Smooth muscle cell of the brain vasculature (primary cell): ENCODE data around the gene ABLIM2.

Source experiments
- DNase-seq: peaks from one replicate; pipeline ENCODE4 v3.0.0-alpha.2; 2012; ENCODE audit warnings: low read depth, low spot score

Gene ABLIM2

DNA sequence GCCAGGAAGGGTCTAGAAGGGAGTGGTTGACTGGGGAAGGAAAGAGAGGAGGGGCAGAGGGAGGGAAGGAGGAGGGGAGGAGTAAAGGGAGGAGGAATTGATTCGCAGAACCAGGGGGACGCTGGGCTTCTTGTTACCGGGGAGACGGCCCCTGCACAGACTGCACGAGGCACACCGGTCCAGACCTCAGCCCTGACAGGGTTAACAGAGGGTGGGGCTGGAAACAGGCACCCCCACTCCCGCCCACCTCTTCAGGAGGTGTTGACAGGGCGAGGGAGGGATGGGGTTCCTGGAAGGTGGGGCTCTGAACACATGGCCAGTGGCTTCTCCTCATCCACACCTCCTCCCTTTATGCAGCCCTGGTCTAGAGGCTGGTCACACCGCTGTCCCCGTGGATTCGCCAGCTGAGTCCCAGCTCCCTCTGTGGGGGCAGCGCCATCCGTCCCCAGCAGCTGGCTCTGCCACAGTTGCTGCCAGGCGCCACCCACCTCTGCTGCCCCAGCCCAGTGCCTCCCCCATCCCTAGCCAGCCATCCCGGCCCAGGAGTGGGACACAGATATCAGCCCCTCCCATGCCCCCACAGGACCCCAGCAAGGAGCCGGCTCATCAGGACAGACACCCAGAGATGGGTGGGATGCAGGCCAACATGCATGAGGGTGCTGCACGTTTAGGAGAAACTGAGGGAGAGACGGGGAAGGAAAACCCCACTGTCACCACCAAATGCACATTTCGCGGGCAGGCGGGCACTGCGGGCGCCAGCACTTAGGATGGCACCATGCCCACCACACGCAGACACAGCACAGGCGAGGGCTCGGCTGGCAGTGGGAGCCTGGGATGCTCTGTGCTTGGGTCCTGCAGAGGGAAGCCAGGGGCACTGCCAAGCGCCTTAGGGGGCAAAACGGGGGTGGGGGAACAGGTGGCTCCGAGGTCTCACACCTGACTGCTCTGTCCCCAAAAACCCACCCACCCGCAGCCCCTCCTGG is 87.6 kb downstream of the ABLIM2 start:
- no peak for DNase-seq

DNA sequence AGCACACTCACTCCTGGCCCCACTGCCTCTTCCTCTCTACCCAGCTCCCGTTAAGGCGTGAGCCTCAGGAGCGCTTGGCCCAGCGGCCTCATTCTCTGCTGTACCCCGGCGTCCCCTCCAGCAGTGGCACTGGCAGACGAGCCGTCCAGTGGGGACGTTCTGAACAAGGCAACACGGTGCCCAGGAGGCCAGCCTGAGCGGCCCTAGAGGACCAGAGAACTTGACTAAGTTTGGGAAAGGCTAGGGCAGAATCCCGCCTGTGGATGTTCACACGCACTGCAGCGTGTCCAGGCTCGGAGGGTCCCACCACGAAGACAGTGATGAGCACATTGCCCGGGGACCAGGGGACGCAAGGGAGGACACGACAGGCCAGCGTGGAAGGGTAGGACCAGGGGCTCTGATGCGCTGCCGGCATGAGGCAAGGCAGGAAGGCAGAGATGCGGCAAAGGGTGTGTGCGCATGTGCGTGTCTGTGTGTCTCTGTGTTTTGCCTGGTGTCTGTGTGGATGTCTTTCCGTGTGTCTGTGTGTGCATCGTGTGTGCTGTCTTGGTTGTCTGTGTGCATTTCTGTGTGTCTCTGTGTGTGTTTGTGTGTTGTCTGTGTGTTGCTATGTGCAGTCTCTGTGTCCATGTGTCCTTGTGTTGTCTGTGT is 89.4 kb downstream of the ABLIM2 start:
- no peak for DNase-seq

DNA sequence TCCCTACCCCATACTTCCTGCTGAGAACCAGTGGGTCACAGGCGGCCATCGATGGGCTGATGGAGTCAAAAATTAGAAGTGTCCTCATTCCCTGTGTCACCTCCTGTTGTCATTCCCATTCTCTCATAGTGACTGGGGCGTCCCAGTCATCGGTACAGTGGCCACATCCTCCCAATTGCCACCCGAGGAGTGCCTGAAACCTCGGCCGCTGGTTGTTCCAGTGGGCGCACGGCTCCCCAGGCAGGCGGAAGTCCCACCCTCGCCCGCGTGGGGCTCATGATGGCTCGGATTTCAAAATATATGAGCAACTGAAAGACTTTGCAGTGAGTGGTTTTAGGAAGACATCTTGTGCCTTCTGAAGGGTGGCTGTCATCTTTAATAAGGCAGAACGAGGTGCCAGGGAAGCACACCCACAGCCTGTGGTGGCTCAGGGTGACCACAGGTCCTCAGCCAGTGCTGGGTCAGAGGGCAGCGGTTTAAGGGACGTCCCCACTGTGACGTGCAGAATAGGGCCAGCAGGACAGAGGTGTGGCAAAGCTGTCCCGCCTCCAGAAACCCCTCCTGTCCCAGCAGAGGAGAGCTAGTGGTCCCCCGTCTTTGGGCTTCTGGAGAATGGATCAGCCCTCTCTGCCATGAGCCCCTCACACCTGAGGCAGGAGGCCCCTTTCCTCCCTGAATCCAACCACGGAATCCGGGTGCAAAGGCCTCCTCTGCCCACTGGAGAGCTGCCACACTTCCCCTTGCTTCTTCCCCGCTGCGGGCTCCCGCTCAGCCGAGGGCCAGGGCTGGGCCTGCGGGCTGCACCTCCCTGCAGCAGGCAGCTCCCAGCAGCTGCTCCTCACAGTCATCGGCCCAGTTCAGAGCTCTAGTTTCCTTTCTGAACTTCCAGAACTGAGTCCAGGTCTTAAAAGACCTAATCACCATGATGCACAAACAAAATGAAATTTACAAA is 90.4 kb downstream of the ABLIM2 start:
- no peak for DNase-seq

DNA sequence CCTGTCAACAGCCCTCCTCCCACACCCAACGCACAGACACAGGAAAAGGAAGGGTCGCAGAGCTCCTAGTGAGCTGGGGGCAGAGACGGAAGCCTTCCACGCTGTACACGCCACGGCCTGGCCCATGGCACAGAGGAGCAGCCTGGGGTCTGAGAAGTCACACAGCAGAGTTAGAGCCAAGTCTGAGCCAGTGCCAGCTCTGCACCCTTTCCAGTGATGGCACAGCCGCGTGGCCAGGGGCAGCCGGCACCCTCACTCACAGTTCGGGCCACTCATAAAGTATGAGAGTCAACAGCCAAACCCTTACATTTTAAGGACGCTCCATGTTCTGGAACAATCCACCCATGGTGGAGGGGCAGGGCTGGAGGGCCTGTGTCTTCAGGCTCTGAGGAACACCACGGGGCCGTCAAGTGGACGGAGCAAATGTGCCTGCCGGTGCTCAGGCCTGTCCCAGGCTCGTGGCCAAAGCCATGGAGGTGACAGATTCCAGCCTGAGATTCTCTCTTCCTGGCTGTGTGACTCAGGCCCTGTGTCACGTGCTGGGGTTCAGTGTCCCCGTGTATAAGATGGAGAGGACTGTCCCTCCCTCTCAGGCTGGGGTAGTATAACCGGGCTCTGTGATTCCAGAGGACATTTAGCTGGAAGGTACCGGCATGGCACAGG is 91.2 kb downstream of the ABLIM2 start:
- DNase-seq, result no peak

DNA sequence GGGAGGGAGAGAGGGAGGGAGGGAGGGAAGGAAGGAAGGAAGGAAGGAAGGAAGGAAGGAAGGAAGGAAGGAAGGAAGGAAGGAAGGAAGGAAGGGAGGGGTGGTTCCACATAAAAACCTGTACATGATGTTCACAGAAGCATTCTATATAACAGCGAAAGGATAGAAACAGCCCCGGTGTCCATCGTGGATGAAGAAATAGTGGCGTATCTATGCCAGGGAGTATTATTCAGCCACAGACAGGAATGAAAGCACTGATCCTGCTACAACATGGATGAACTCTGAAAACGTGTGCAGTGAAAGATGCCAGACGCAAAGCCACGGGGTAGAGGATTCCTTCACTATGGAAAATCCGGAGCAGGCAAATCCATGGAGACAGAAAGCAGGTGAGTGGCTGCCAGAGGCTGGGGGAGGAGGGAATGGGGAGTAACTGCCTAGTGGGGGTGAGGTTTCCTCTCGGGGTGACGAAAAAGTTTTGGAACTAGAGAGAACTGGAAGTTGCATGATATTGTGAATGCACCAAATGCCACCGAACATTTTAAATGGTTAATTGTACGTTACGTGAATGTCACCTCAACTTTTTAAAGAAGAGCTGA is 92.2 kb downstream of the ABLIM2 start:
- no peak for DNase-seq

DNA sequence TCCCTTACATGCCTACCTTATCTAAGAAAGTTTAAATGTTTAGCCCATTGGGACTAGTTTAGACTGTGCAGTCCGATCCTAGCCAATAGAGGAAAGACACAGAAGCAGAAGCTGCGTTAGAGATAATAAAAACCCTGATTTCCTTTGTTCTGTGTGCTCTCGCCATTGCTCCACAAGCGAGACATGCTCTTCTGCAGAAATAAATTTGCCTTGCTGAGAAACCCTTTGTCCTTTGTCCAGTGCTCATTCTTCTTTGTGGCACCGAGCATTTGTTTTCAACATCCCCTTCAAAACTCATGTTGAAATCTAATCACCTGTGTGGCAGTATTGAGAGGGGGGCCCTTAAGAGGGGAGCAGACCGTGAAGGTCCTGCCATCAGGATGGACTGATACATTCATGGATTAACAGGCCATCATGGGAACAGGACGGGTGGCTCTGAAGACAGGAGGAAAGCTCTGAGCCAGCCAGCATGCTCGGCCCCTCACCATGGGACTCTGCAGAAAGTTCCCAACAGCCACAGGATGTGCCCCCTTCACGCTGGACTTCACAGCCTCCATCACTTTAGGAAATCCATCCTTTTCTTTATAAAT is 94.5 kb downstream of the ABLIM2 start:
- DNase-seq, result no peak

DNA sequence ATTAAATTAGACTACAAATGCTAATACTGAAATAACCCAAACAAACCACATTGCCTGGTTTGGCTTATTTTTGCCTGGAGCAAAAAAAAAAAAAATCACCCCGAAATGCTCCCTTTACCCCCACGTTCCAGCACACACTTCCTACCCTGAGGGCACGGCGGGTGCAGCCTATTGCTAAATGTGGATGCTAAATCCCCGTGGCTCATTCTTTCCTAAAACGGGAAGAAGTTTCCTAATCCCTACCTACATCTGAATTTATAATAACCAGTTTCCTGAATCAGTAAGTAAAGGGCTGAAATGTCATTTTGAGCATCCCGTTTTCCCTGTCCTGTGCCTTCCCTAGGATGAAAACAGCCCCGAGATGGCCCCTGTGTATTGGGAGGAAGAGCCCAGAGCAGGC is 97.0 kb downstream of the ABLIM2 start:
- DNase-seq, result no peak

DNA sequence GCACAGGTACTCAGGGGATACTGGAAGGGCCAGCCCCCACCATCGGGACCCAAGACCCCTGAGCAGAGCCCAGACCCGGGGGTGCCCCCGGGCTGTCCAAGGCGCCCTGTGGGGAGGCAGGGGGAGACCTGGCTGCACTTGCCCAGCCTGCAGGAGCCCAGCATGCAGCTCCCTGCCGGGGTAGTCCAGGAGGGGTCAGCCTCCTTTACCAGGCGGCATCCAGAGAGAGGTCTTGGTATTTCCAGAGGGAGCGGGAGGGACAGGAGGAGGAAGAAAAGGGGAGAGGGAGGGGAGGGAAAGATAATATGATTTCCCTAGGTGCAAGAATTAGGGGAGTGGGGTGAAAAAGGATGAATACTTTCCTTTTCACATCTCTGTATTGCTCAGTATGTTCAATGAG is 97.5 kb downstream of the ABLIM2 start:
- no peak for DNase-seq

DNA sequence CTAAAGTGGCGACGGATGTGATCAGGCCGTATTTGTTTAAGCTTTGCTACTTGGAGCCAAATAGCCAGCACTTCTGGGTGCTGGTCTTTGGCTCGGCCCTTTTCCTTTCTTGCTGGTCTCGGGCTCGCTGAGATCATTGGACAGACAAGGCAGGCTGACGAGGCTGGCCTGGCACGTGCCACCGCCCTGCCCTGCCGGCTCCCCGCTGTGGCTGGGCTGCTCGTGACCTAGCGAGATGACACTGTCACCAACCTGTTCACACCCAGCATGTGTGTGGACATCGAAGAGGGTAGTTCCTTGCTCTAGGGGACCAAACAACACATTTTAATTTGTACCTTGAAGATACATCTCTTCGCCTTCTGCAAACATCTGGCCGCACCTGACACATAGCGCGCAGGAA is 98.0 kb downstream of the ABLIM2 start:
- no peak for DNase-seq

DNA sequence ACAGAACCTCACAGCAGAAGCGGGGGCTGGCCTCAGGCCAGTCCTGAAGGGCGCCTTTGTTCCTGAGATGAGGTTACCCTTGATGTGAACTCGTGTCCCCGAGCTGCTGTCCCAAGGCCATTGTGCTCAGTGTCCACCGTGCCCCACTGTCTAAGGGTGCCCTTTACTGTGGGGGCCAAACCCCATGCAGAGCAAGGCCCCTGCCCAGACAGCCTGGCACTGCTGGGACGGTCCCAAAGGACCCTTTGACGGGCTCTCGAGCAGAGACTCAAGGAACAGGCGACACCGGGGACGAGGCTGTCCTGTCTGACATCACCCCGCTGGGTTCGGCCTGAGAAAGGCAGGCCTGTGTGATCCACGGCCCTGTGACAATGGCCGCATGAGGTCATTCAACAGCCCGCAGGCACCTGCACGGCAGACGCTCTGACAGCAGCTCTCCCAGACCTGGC is 100.6 kb downstream of the ABLIM2 start:
- no peak for DNase-seq

DNA sequence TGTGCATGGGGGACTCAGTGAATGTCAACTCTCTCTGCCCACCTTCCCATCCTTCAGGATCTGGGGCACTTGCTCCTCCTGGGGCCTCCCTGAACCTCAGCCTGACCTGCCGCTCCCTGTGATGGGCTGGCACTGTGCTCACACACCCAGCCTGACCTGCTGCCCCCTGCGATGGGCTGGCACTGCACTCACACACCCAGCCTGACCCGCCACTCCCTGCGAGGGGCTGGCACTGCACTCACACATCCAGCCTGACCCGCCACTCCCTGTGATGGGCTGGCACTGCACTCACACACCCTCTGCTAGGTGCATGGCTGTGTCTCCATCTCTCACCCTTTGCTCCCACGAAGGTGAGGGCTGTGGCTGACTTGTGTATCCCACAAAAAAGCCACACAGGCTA is 103.4 kb downstream of the ABLIM2 start:
- DNase-seq, result no peak

DNA sequence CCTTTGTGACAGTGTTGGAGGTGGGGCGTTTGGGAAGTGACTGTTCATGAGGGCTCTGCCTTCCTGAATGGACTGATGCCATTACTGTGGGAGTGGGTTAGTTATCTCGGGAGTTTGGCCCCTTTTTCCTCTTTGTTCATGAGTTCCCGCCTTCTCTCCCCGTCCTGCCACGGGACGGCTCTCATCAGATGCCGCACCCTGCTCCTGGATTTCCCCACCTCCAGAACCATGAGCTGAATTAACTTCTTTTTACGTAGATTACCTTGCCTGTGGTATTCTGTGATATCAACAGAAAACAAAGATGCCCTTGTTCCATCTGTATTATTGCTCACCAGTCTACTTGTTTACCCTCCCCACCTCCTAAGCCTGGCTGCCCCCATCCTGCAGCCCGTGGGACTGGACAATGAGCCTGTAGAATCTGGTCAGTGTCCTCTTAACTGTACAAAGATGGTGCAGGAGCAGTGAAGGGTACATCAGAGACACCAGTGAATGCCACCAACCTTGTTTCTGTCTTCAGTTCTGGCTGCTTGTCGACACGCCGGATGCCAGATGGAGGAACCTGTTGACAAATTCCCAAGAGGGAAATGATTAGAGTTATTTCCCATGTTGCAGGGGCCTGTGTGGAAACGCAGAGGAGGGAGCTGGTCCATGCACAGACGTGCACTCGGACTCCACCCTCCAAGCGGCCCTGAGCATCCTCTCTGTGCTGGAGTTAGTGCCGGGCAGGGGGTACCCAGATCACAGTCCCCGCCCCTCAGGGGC is 104.7 kb downstream of the ABLIM2 start:
- no peak for DNase-seq

DNA sequence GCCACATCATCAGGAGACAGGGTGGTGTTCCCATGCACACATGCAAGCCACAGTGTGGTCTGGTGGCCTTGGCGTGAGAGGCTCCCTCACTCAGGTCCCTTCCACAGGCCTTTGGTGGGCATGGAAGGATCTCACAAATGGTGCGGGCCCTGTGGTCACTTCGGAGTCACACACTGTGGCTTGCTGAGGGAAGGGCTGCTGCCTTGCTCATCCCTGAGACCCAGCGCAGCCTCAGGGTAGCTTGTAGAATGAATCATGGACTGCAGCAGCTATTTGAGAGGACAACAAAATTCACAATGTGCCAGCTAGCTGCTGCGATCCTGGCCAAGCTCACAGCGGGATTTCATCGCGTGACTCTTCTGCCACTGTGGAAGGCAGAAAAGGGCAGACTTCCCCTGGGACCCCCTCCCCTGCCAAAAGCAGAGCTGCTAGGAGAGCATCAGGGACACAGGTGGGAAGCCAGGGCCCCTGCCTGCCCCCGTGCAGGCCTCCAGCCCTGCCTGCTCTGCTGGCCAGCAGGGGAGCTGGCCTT is 106.4 kb downstream of the ABLIM2 start:
- DNase-seq, result no peak

DNA sequence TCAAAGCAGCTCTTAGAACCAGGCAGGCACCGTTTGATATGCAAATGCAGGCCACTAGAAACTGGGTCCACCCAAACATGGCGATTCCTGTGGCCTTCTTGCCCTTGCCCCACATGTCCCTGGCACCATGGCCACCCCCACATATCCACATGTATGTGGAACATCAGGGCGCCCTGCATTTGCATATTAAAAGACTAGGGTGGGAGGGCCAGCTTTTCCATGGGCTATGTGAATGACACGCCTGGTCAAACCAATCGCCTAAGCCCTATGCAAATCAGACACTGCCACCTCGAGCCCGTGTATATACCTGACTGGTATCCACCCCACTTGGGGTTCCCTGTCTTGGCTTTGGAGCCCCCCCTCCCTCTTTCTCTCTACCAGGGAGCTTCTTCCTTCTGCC is 107.0 kb downstream of the ABLIM2 start:
- DNase-seq, result no peak

DNA sequence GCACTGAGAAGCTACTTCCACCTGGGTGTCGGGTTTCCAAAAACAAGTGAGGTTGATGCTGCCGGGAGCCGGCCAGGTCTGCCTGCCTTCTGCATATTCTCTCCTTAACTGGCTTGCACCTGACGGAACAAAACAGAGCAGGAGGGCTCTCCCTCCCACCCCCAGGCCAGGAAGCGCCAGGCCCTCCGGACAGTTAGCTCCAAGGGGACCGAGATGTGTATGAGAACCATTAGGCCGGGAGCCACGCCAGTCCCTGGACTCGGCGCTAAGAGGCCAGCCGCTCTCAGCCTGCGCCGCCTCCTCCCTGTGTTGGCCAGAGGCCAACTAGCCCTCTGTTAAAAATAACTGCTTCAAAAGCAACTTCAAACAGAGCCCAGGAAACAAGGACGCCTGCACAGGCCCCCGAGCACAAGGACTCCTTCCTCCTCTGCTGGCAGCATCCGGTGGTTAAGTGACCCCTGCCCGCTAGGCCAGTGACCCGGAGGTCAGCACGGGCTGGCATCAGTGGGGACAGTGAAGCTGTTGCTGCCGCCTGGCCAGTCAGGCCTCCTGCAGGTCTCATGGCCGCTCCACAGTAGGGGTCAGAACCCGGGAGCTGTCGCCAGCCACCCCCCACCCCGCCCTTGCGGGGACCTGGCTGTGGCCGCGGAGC is 107.9 kb downstream of the ABLIM2 start:
- DNase-seq, result peak; percentile 21

DNA sequence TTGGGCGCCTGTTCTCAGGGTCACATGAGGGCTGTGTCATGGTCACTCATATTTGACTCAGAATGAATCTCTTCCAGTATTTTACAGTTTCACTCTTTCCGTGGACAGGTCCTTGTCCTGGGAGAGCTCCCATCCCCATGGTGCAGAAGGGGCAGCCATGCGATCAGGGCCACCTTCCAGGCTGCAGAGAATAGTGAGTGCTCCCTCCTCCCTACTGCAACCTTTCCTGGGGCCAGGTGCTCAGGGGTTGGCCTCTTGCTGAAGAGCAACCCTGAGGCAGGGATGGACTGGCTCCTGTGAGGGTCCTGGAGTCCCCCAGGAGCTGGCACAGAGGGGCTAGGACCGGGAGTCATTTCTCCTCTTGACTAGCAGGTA is 108.4 kb downstream of the ABLIM2 start:
- no peak for DNase-seq

DNA sequence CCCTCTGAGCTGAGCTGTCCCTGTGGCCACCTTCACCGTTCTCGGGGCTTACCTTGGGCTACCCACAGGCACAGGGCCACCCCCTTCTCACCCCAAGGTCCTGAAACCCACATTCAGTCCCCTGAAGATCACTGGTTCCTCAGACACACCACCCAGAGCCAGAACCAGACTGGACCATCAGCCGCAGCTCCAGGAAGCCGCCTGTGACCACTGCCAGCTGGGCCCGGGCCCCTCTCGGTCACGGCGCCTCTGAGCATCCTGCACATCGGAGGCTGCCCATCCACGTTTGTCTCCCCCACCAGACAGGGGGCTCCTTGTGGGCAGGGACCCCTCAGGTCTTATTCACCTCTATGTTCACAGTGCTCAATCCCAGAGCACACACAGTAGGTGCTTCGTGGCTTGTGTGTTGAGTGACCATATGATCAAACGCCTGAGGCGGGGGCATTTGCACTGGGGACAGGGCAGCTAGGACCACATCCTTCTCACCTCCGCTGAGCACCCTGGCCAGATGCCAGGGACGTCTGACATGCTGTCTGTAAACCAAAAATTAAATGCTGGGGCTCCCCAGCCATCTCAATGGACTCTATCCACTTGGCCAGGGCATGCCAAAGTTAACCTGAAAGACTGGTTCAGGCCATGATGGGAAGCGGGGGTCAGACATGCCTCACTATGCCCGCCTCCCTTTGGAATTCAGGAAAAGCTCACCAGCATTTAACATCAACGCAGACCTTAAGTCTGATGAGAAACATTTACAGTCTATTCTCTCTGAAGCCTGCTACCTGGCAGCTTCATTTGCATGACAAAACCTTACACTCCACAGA is 109.5 kb downstream of the ABLIM2 start:
- DNase-seq, result no peak
